GM21528 (cell line): Measurements from ENCODE around the gene MRPL57.
"Not testable (repeated sequence)": the region's sequence is repeated elsewhere in the genome, so short reads cannot be mapped to it uniquely, and the experiment has no call there.

ENCODE experiments used
- ATAC-seq: cut with Tn5 transposase; IDR thresholded peaks from one replicate; pipeline ENCODE4 v1.9.1; 2021; ENCODE audit warnings: mild to moderate bottlenecking, moderate library complexity; ENCODE audit not compliant: unreplicated experiment, low FRiP score

The MRPL57 gene

DNA sequence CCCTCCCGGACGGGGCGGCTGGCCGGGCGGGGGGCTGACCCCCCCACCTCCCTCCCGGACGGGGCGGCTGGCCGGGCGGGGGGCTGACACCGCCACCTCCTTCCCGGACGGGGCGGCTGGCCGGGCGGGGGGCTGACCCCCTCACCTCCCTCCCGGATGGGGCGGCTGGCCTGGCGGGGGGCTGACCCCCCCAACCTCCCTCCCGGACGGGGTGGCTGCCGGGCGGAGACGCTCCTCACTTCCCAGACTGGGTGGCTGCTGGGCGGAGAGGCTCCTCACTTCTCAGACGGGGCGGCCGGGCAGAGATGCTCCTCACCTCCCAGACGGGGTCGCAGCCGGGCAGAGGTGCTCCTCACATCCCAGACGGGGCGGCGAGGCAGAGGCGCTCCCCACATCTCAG lies 10.0 kb downstream of the MRPL57 start:
- ATAC-seq = not testable (repeated sequence)

DNA sequence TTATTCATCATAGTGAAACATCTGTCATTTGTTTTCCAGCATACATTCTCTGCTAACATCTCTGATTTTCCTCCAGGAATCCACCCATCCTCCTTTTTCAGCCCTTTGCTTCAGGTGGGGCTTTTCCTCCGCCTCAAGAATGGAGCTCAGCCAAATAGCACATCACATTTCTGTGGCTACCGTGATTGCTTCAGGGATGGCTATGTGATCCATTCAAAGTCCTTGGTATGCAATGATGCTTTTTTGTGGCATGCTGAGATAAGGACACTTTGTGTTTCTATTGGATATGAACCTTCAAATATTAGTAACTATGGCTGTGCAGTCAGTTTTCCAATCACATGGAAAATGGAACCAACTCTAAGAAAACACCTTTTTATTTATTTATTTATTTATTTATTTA lies 18.3 kb downstream of the MRPL57 start:
- ATAC-seq = not testable (repeated sequence)

DNA sequence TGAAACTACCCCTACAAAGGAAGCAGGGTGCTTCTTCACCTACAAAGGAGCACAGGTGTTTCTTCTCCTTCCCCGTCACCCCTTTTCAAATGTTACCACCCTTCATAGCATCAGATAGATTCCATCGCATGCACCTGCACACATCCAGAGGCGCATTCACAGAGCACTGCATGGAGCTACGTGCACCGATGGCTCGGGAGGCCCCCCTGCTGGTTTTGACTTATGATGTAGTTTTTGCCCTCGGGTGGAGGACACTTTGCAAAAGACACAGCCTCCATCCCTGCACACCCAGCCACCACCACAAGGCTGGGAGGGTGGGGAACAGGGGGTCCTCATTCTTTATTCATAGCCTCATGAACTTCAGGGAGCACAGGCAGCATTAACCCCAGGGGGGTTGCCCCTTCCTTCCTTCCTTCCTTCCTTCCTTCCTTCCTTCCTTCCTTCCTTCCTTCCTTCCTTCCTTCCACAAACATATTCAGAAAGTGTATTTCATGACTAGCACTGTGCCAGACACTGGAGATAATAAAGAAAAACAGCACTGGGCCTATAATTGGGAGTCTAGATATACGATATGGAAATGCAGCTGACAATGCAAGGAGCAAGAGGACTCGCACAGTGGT lies 21.3 kb downstream of the MRPL57 start:
- ATAC-seq = not testable (repeated sequence)

DNA sequence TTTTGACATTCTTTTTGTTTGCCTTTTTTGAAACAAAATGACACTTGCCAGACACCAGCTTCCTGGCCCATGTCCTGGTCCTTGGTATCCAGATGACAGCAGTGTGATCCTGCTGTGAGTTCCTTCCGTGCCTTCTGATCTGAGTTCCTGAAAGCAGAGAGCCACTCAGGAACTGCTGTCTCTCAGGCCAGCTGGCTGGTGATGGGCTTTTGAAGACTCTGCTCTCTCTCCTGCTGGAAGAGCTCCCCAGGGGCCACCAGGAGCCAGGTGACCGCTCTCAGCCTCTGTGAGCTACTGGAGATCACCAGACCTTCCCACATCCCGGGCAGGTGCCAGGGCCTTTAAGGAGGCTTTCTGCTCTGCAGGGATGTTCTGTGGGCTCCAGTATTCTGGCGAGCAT lies 21.9 kb downstream of the MRPL57 start:
- not testable (repeated sequence) for ATAC-seq

DNA sequence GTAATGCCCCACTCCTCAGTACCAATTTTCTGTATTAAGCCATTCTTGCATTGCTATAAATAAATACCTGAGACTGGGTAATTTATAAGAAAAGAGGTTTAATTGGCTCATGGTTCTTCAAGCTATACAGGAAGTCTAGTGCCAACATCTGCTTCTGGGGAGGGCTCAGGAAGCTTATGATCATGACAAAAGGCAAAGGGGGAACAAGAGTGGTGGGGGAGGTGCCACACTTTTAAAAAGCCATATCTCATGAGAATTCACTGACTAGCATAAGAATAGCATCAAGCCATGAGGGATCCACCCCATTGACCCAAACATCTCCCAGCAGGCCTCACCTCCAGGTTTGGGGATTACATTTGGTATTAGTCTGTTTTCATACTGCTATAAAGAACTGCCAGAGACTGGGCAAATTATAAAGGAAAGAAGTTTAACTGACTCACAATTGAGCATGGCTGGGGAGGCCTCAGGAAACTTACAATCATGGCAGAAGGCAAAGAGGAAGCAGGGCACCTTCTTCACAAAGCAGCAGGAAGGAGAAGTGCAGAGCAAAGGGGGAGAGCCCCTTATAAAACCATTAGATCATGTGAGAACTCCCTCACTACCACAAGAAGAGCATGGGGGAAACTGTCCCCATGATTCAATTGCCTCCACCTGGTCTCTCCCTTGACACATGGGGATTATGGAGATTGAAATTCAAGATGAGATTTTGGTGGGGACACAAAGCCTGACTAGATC lies 25.2 kb downstream of the MRPL57 start:
- ATAC-seq = not testable (repeated sequence)

DNA sequence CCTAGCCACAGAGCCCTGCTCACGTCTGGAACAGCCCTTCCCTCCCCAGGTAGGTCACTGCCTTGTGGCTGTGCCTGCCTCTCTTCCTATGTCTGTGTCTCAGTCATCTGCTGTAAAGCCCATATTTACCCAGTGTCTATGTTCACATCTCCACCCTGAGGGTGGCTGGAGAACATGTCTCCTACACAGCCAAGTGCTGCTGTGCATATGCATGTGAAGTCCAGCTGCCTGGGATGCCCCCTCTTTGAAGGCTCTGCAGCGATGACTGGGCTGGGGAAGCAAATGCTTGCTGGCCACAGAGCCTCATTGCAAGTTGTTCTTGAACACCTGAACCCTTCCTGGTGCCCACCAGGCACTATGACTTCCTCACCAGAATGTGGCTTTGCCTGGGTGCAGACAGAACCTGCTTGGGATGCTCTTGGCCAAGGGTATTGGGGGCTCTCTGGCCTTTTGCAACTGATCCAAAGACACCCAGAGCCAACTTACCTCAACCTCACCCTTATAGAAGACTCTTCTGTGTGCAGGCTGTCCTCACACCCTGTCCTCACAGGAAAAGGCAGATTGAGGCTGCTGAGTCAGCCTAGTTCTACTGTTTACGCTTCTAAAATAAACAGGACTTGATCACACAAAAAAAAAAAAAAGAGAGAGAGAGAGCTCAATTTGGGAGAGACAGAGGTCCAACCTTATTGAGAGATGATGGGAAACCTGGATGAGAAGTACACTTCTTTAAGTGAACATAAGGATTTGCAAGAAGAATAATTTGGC lies 26.5 kb downstream of the MRPL57 start:
- ATAC-seq = no peak

DNA sequence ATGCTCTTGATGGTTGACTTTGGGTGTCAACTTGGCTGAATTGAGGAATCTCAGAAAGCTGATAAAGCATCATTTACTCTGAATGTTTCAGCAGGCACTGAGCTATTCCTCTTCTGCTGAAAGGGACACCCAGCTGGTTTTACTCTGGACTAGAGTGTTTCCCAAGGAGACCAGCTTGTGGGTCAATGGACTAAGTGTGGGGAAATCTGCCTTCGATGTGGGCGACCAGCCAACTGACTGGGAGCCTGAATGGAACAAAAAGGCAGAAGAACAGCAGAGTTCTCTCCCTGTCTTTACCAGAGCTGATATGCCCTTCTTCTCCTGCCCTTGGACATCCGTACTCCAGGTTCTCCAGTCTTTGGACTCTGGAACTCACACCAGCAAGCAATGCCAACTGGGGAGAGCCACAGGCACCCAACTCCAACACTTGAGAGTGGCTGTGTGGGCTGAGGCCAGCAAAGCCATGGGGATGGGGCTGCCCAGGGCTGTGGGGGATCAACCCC lies 32.2 kb downstream of the MRPL57 start:
- no peak for ATAC-seq

DNA sequence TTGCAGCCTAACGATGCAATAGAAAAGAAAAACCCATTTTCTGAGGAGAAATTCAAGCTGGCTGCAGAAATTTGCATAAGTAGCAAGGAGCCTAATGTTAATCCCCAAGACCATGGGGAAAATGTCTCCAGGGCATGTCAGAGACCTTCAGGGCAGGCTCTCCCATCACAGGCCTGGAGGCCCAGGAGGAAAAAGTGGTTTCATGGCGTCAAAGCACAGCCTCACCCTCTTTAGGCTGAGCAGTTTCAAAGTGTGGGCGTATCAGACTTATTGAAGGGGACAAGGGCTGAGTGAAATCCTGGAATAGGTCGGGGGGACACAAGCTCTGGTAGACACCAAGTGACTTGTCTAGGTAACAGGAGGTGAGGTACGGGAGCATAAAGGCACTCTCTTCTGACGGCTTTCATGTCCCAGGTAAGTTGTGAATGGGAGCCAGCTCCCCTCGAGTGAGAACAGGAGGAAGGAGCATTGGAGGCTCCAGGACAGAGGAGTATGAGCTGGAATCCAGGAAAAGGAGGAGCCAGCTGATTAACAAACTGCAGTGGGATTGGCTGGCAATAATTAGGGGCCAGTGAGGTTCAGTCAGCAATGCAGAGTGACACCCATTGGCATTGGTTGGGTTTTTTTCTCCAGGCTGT lies 35.8 kb downstream of the MRPL57 start:
- ATAC-seq = no peak

DNA sequence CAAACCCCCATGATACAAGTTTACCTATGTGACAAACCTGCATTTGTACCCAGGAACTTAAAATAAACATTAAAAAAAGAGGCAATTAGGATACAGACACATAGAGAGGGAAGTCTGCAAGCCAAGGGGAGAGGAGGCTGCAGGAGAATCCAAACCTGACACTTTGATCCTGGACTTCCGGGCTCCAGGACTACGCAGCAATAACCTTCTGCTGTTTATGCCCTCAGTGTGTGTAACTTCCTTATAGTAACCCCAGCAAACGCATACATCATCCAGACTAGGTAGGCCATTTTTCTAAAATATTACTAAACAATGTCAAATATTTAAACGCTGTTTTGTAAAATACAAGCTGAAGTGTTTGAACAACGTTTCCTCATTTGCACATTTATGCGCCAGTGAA lies 39.0 kb downstream of the MRPL57 start:
- not testable (repeated sequence) for ATAC-seq

DNA sequence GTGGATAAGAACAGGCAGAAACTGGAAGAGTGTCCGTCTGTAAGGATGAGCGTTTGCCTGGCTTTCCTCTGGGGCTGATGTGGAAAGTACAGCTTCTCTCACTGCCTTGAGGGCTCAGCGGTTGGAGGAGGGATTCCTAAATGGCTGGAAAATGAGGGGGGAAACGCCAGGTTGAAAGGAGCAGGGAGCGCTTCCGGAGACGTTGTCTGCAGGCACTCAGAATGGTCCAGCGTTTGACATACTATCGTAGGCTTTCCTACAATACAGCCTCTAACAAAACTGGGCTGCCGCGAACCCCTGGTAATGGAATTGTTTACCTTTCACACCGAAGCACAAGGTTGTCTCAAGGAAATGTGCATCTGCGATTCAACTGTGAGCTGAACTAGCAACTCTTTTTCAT lies 39.9 kb downstream of the MRPL57 start:
- no peak for ATAC-seq

DNA sequence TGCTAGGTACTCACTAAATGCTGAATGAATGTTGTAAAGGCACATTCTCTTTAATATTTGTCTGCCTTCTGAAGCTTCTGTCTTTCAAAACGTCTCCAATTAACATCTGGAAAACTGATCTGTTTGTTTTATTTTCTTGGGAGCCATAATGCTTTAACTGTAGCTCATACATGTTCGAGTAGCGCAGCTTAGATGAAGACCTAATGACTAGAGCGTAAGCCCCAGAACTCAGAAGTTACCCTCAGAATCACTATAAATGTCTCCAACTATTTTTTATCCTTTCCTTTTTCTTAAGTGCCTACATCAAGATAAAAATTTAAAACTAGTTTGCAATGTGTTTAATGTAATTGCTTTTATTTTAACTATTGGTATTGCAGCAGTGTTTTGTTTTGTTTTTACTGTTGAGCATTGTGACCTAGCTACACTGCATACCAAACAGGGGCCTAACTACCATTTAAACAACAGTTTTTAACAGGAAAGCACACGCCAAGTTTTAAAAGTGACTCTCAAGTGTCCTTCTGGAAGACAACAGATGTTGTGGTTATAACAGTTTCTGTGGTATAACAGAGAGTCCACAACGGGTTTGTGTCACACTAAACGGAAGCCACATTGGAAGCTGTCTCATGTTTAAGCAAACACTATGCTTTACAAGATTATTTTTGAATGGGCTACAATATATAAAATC lies 42.0 kb downstream of the MRPL57 start:
- ATAC-seq = peak; percentile 98

DNA sequence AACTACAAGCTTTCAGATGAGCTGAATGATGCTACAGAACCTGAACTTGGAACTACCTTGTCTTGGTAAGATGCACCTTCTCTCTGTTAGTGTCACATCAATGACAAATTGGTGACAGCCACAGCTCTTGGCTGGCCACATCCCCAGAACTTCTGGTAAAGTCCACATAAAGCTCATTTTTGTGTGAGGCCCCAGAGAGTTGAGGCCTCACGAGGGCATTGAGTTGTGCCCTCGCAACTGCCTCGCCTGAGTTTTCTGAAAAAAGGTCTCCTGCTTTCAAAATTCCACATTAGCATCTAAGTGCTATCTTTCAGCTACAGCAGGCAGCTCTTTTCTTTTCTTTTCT lies 42.6 kb downstream of the MRPL57 start:
- ATAC-seq = peak; percentile 55

DNA sequence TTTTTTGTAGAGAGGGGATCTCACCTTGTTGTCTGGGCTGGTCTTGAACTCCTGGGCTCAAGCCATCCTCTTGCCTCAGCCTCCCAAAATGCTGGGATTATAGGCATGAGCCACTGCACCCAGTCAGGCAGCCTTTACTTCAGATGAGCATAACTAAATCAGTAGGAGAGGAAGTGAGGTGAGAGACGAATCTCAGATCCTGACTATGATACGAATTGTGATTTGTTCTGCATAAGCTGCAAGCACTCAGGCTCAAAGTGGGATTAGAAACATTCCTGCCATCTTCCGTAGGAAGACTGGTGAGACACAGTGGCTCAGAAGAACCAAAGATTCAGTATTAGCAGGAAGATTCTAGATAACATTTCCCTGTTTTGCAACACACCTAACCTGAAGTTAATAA lies 43.3 kb downstream of the MRPL57 start:
- not testable (repeated sequence) for ATAC-seq

DNA sequence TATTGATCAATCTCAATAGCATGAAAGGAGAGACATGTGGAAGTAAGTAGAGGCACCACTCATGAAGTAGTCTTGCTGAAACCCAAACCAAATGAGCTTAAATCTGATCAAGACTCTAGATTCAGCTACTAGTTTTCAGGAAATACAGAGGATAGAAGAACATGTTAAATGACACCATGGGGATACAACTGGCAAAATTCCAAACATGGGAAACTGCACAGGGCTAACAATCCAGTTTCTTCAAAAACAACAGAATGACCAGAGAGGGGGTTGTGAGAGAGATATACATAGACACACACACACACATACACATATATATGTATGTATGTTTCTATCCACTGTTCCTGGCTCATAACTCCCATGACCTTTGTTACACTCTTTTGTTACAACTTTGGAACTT lies 44.8 kb downstream of the MRPL57 start:
- ATAC-seq = no peak

DNA sequence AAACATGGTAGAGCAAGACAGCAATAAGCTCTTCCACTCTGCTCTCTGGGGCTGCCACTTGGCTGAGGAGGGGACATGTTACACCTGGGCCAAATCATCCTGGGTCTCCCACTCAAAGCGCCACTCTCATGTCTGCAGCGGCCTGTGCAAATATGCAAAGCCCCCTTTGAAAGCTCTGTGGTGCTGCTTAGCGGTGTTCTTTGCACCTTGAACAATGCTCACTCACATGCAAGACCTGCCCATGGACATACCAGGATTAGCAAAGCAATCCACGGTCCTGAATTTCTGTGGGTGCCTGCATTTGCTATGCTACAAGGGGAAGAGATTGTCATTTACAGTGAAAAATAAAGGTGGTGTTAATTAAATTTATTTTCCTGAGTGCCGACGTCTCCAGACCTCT lies 48.6 kb downstream of the MRPL57 start:
- no peak for ATAC-seq

DNA sequence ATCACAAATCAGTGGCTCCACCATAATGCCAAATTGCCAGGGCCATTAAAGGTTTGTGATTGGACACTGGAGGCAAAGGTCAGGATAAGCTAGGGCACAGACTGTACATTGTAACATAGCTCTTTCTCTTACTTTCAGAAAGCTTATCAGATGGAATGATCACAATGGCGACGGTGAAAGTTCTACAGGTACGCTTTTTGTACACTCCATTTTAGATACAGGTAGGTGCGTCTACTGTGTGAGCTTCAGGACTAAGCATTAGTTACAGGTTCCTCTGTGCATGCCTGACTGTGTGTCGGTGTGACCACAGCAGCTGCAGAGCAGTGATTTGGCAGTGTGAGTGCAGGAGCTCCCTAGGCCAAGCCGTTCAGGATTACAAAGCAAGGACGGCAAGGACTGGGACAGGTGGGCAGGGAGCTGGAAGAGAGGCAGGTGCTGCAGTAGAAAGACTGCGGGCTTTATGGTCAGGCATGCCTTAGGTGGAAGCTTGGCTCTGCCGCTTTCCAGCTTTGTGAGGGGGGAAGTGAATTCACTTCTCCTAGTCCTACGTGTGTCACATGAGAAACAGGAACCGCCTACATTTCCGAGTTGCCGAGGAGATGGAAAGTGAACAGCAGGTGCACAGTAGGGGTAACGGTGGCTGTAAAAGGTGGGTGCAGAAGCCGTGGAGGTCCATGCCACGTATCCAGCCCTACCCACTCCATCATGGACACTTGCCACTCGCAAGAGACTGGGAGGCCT lies 49.6 kb downstream of the MRPL57 start:
- ATAC-seq = no peak

DNA sequence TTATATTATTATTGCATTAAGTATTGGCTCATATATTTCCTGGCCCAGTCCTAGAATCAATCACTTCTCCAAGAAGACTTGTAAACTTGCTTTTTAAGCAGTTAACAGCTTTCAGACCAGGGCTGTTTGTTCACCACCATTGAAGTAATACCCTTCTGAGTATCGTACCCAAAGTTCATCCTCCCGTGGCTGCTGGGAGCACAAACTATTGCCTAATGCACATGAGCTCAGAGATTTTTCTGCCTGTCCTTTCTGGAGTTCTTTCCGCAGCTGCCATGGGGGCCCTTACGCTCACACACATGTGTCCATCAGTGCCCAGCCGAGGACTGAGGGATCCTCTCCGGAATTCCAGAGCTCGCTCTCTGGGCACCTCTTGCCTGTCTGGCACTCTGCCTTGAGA lies 51.5 kb downstream of the MRPL57 start:
- ATAC-seq = no peak
